Right lobe of liver (tissue), 4 donors: ENCODE data around the gene RANBP2.

Source experiments
- CTCF ChIP-seq, 4 donors: fragments of 200-600 bp in 3 of 4; fragments of 450-650 bp in 1 of 4; IDR thresholded peaks; one replicate each; pipeline versions ENCODE4 v1.5.1 to v1.8.0; 2016 to 2022; ENCODE audit warnings: antibody characterized with exemption in 4 of 4, mild to moderate bottlenecking in 2 of 4
- POLR2A ChIP-seq: fragments of 450-650 bp; IDR thresholded peaks from one replicate; pipeline ENCODE4 v1.6.1; 2017; ENCODE audit warnings: antibody characterized with exemption, mild to moderate bottlenecking
- donor health status: DM: no; HTN: no; CAD: no.
- donor health status: DM: no; HTN: no; CAD: no.
- donor health status: DM: no; HTN: yes; CAD: no.

GRCh38 chr2:108778857-108779256 lies 59.6 kb downstream of the RANBP2 start:
- TF ChIP-seq CTCF (IDR thresholded peaks at IDR 0.05) (no peak), POLR2A (no peak)
